Liver (tissue), 9 donors: ENCODE data around the gene SCN2A. TPM values are rescaled to one million over a fixed set of nuclear protein-coding genes. Genes with fewer than 3 reads are reported as not detected.

Experiments used
- DNase-seq: peaks from one replicate; pipeline ENCODE4 v3.0.0-alpha.2; 2017; ENCODE audit warnings: low spot score
- H3K27ac ChIP-seq, 2 donors: one replicate each; pipeline ENCODE4 v1.7.0; 2013; ENCODE audit warnings: inconsistent platforms in 2 of 2, low read length in 2 of 2, control low read depth in 1 of 2, low read depth in 1 of 2, mild to moderate bottlenecking in 1 of 2
- H3K27me3 ChIP-seq, 4 donors: one replicate each; pipeline versions ENCODE4 v1.6.1 to v1.7.0; 2013; ENCODE audit warnings: low read length in 3 of 4, inconsistent platforms in 1 of 4, mild to moderate bottlenecking in 1 of 4, moderate library complexity in 1 of 4; ENCODE audit not compliant: control insufficient read depth in 4 of 4, insufficient read depth in 4 of 4
- H3K36me3 ChIP-seq, 4 donors: one replicate each; pipeline versions ENCODE4 v1.6.1 to v1.7.0; 2013; ENCODE audit warnings: low read length in 3 of 4, mild to moderate bottlenecking in 3 of 4, low read depth in 1 of 4, moderate library complexity in 1 of 4; ENCODE audit not compliant: control insufficient read depth in 4 of 4, insufficient read depth in 3 of 4
- H3K4me1 ChIP-seq, 4 donors: one replicate each; pipeline versions ENCODE4 v1.6.1 to v1.7.0; 2013; ENCODE audit warnings: low read length in 3 of 4, mild to moderate bottlenecking in 3 of 4, moderate library complexity in 1 of 4; ENCODE audit not compliant: control insufficient read depth in 4 of 4, insufficient read depth in 4 of 4
- H3K4me3 ChIP-seq, 3 donors: one replicate each; pipeline versions ENCODE4 v1.6.1 to v1.7.0; 2013; ENCODE audit warnings: low read length in 3 of 3, control low read depth in 1 of 3, low read depth in 1 of 3, mild to moderate bottlenecking in 1 of 3
- H3K9ac ChIP-seq, 2 donors: one replicate each; pipeline ENCODE4 v1.7.0; 2013; ENCODE audit warnings: low read length in 2 of 2, mild to moderate bottlenecking in 2 of 2, moderate library complexity in 2 of 2, control low read depth in 1 of 2, low read depth in 1 of 2
- H3K9me3 ChIP-seq, 4 donors: one replicate each; pipeline versions ENCODE4 v1.6.1 to v1.7.0; 2013; ENCODE audit warnings: low read length in 3 of 4; ENCODE audit not compliant: control insufficient read depth in 4 of 4
- EGR1 ChIP-seq, 2 donors: IDR thresholded peaks; 2 replicates each; pipeline ENCODE4 v1.6.1; 2016 to 2018; ENCODE audit warnings: antibody characterized with exemption in 2 of 2, low read depth in 2 of 2
- FOXA1 ChIP-seq: IDR thresholded peaks from 2 replicates; pipeline ENCODE4 v1.6.1; 2016; ENCODE audit warnings: antibody characterized with exemption
- FOXA2 ChIP-seq: IDR thresholded peaks from 2 replicates; pipeline ENCODE4 v1.6.1; 2016; ENCODE audit warnings: antibody characterized with exemption
- GABPA ChIP-seq, 2 donors: IDR thresholded peaks in 1 of 2; conservative IDR thresholded peaks in 1 of 2; 2 replicates each; pipeline ENCODE4 v1.6.1; 2016; ENCODE audit warnings: antibody characterized with exemption in 2 of 2, mild to moderate bottlenecking in 1 of 2, moderate library complexity in 1 of 2
- HNF4A ChIP-seq, 2 donors: conservative IDR thresholded peaks; 2 replicates each; pipeline ENCODE4 v1.6.1; 2016; ENCODE audit warnings: antibody characterized with exemption in 2 of 2, mild to moderate bottlenecking in 2 of 2
- HNF4G ChIP-seq: IDR thresholded peaks from 2 replicates; pipeline ENCODE4 v1.6.1; 2016; ENCODE audit warnings: antibody characterized with exemption
- NR2F2 ChIP-seq: IDR thresholded peaks from 2 replicates; pipeline ENCODE4 v1.6.1; 2016; ENCODE audit warnings: antibody characterized with exemption
- RAD21 ChIP-seq, 2 donors: IDR thresholded peaks; 2 replicates each; pipeline ENCODE4 v1.6.1; 2016; ENCODE audit warnings: antibody characterized with exemption in 2 of 2, mild to moderate bottlenecking in 2 of 2
- RXRA ChIP-seq, 2 donors: IDR thresholded peaks; 2 replicates each; pipeline ENCODE4 v1.6.1; 2017 to 2018; ENCODE audit warnings: antibody characterized with exemption in 2 of 2, mild to moderate bottlenecking in 1 of 2
- SP1 ChIP-seq: IDR thresholded peaks from 2 replicates; pipeline ENCODE4 v1.6.1; 2018; ENCODE audit warnings: antibody characterized with exemption, mild to moderate bottlenecking
- TAF1 ChIP-seq: conservative IDR thresholded peaks from 2 replicates; pipeline ENCODE4 v1.6.1; 2016; ENCODE audit warnings: antibody characterized with exemption, mild to moderate bottlenecking
- YY1 ChIP-seq: IDR thresholded peaks from 2 replicates; pipeline ENCODE4 v1.6.1; 2016; ENCODE audit warnings: antibody characterized with exemption, mild to moderate bottlenecking
- WGBS: extraction: QIAGEN DNeasy Blood & Tissue Kit; methylation state at CpG from one replicate; pipeline ENCODE4 v1.1.7; 2013; 5-methylcytosine and 5-hydroxymethylcytosine counted together
- polyA plus RNA-seq, 2 donors: library from polyadenylated mRNA; stranded (reverse) in 1 of 2; unstranded in 1 of 2; fragments of 200-250 nt in 1 of 2; fragments of >200 nt in 1 of 2; fragmentation: Nextera tagmentation in 1 of 2; extraction: Ambion mirVana in 1 of 2; gene quantifications; one replicate each; pipeline versions ENCODE4 v1.2.1 to v1.2.3, GENCODE V29; 2013 to 2015
- total RNA-seq, 2 donors: library from RNA; depleted of rRNA; stranded (reverse); fragments of >200 nt; gene quantifications; one replicate each; pipeline ENCODE4 v1.2.3, GENCODE V29; 2014
- TF ChIP-seq, protein P1 (sequence below): IDR thresholded peaks from 2 replicates; pipeline ENCODE4 v1.6.1; 2016; ENCODE audit warnings: antibody characterized with exemption
- TF ChIP-seq, protein P2 (sequence below): IDR thresholded peaks from 2 replicates; pipeline ENCODE4 v1.6.1; 2016; ENCODE audit warnings: antibody characterized with exemption
- TF ChIP-seq, protein P3 (sequence below): IDR thresholded peaks from 2 replicates; pipeline ENCODE4 v1.6.1; 2016; ENCODE audit warnings: antibody characterized with exemption, mild to moderate bottlenecking
- TF ChIP-seq, protein P4 (sequence below): IDR thresholded peaks from 2 replicates; pipeline ENCODE4 v1.6.1; 2016; ENCODE audit warnings: antibody characterized with exemption
- TF ChIP-seq, protein P5 (sequence below): fragments of 150-350 bp; IDR thresholded peaks from 2 replicates; pipeline ENCODE4 v1.5.1; 2017; ENCODE audit warnings: improper control_type of control experiment, low read depth, low read length; ENCODE audit not compliant: missing input control
- donor health status: healthy.
- donor health status: healthy.
- donor health status: healthy.
- donor health status: healthy.
- donor health status: healthy.

SCN2A gene
- total and polyA plus RNA-seq, 4 donors, result 0.01 to 0.33 (median 0.05) TPM

DNA sequence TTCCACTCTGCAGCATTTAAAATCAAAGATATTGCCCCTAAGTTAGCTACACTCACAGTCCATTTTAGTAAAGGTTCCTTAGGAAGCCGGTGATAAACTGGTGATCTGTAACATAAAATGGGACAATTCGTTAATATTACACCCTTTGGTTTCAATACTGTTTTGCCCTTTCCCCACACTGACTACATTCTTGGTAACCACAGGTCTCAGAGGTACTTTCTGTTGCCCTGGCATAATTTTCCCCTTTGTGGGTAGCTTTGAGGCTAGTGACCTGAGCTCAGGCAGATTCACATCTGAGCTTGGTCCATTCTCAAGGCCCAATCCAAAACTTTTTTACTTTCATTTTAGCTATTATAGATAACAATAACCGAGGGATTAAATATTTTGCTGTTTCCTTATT lies 197.3 kb downstream of the SCN2A start:
- Histone ChIP-seq H3K9me3 (no peaks in the 10 kb centered on the region), H3K4me1 (no peaks in the 10 kb centered on the region), H3K9ac (no peak overlapping the region), H3K4me3 (no peak overlapping the region), H3K36me3 (no peaks in the 10 kb centered on the region), H3K27me3 (no peaks in the 10 kb centered on the region), H3K27ac (no peak overlapping the region)
- no peak for DNase-seq
- TF ChIP-seq SP1 (no peak), HNF4G (no peak), RAD21 (IDR thresholded peaks at IDR 0.05) (no peak), FOXA1 (no peak), EGR1 (IDR thresholded peaks at IDR 0.05; ENCODE audit: low read depth in 2 of 2) (no peak), TAF1 (no peak), FOXA2 (no peak), RXRA (IDR thresholded peaks at IDR 0.05) (no peak), YY1 (no peak), HNF4A (conservative IDR thresholded peaks at IDR 0.05) (no peak), NR2F2 (no peak)
- TF ChIP-seq, protein P1, sequence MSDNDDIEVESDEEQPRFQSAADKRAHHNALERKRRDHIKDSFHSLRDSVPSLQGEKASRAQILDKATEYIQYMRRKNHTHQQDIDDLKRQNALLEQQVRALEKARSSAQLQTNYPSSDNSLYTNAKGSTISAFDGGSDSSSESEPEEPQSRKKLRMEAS, result no peak
- TF ChIP-seq, protein P2, sequence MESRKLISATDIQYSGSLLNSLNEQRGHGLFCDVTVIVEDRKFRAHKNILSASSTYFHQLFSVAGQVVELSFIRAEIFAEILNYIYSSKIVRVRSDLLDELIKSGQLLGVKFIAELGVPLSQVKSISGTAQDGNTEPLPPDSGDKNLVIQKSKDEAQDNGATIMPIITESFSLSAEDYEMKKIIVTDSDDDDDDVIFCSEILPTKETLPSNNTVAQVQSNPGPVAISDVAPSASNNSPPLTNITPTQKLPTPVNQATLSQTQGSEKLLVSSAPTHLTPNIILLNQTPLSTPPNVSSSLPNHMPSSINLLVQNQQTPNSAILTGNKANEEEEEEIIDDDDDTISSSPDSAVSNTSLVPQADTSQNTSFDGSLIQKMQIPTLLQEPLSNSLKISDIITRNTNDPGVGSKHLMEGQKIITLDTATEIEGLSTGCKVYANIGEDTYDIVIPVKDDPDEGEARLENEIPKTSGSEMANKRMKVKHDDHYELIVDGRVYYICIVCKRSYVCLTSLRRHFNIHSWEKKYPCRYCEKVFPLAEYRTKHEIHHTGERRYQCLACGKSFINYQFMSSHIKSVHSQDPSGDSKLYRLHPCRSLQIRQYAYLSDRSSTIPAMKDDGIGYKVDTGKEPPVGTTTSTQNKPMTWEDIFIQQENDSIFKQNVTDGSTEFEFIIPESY, result no peak
- TF ChIP-seq, protein P3, sequence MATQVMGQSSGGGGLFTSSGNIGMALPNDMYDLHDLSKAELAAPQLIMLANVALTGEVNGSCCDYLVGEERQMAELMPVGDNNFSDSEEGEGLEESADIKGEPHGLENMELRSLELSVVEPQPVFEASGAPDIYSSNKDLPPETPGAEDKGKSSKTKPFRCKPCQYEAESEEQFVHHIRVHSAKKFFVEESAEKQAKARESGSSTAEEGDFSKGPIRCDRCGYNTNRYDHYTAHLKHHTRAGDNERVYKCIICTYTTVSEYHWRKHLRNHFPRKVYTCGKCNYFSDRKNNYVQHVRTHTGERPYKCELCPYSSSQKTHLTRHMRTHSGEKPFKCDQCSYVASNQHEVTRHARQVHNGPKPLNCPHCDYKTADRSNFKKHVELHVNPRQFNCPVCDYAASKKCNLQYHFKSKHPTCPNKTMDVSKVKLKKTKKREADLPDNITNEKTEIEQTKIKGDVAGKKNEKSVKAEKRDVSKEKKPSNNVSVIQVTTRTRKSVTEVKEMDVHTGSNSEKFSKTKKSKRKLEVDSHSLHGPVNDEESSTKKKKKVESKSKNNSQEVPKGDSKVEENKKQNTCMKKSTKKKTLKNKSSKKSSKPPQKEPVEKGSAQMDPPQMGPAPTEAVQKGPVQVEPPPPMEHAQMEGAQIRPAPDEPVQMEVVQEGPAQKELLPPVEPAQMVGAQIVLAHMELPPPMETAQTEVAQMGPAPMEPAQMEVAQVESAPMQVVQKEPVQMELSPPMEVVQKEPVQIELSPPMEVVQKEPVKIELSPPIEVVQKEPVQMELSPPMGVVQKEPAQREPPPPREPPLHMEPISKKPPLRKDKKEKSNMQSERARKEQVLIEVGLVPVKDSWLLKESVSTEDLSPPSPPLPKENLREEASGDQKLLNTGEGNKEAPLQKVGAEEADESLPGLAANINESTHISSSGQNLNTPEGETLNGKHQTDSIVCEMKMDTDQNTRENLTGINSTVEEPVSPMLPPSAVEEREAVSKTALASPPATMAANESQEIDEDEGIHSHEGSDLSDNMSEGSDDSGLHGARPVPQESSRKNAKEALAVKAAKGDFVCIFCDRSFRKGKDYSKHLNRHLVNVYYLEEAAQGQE, result no peak
- TF ChIP-seq, protein P4, sequence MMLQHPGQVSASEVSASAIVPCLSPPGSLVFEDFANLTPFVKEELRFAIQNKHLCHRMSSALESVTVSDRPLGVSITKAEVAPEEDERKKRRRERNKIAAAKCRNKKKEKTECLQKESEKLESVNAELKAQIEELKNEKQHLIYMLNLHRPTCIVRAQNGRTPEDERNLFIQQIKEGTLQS, result no peak
- 87% methylated on average over 3 of the region's 3 CpGs for WGBS

DNA sequence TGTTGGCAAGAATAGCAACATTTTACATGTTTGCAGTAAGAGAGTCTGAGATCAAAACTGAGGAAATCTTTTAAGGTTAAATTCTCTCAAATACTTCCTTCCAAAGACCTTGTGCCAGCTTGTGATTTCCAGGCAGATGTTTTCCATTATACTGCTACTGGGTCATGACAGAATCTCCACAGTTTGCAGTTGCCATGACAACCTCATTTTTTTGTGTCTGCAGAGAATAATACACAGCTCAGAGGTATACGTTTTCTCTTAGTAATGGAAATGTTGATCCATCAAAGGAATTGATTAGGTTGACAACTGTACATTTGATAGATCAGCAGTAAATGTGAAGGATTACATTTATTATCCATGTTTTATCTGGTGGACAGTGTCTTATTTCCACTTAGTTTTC lies 201.2 kb downstream of the SCN2A start:
- DNase-seq, result no peak
- 22% methylated on average over 1 of the region's 1 CpG for WGBS
- H3K36me3 ChIP-seq, result no peaks in the 10 kb centered on the region
- H3K27ac ChIP-seq, result no peak overlapping the region
- H3K4me1 ChIP-seq, result no peaks in the 10 kb centered on the region
- no peaks in the 10 kb centered on the region for H3K27me3 ChIP-seq
- H3K9me3 ChIP-seq, result no peaks in the 10 kb centered on the region
- TF ChIP-seq YY1 (no peak), FOXA2 (no peak), SP1 (no peak), FOXA1 (no peak), GABPA (IDR thresholded peaks at IDR 0.05 in 1 of 2, conservative IDR thresholded peaks at IDR 0.05 in 1 of 2) (no peak), RAD21 (IDR thresholded peaks at IDR 0.05) (no peak), EGR1 (IDR thresholded peaks at IDR 0.05; ENCODE audit: low read depth in 2 of 2) (no peak), RXRA (IDR thresholded peaks at IDR 0.05) (no peak)
- TF ChIP-seq, protein P1, result no peak
- TF ChIP-seq, protein P2, result no peak
- TF ChIP-seq, protein P5, sequence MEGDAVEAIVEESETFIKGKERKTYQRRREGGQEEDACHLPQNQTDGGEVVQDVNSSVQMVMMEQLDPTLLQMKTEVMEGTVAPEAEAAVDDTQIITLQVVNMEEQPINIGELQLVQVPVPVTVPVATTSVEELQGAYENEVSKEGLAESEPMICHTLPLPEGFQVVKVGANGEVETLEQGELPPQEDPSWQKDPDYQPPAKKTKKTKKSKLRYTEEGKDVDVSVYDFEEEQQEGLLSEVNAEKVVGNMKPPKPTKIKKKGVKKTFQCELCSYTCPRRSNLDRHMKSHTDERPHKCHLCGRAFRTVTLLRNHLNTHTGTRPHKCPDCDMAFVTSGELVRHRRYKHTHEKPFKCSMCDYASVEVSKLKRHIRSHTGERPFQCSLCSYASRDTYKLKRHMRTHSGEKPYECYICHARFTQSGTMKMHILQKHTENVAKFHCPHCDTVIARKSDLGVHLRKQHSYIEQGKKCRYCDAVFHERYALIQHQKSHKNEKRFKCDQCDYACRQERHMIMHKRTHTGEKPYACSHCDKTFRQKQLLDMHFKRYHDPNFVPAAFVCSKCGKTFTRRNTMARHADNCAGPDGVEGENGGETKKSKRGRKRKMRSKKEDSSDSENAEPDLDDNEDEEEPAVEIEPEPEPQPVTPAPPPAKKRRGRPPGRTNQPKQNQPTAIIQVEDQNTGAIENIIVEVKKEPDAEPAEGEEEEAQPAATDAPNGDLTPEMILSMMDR, result no peak
- TF ChIP-seq, protein P4, result no peak
- no peak overlapping the region for H3K4me3 ChIP-seq
- H3K9ac ChIP-seq, result no peak overlapping the region
